Activated naive CD4-positive, alpha-beta T cell treated with Interleukin-2 at 50 U/mL for 16 hours (primary cell): ENCODE data around the gene ZNF727.
"Not testable (repeated sequence)": the region's sequence is repeated elsewhere in the genome, so short reads cannot be mapped to it uniquely, and the experiment has no call there.

ENCODE experiments used
- DNase-seq: peaks from one replicate; pipeline ENCODE4 v3.0.0-alpha.2; 2020

Gene ZNF727

GRCh38 chr7:64045301-64046040 lies at the start of gene ZNF727:
Gene ZNF727, plus strand, starts transcription at chr7:64045434. Its CDS starts 188 bp downstream, at chr7:64045622.
- DNase-seq: no peak

GRCh38 chr7:63998549-63998948 lies 46.7 kb upstream of the ZNF727 start, which contains the start of gene ZNF722:
Gene ZNF722, plus strand, starts transcription at chr7:63998849. Its CDS starts 113 bp downstream, at chr7:63998962.
- DNase-seq: no peak

- DNase-seq: not testable (repeated sequence)
Measured at GRCh38 chr7:64015496-64015895, 29.7 kb upstream of the ZNF727 start.

GRCh38 chr7:64035388-64035787 lies 9.8 kb upstream of the ZNF727 start:
- no peak for DNase-seq

- no peak for DNase-seq
Measured at GRCh38 chr7:64037095-64037494, 8.1 kb upstream of the ZNF727 start.

GRCh38 chr7:64046041-64046389 lies 781 bp downstream of the ZNF727 start:
- no peak for DNase-seq

GRCh38 chr7:64077837-64078698 lies 32.8 kb downstream of the ZNF727 start:
- DNase-seq: not testable (repeated sequence)

- no peak for DNase-seq
Measured at GRCh38 chr7:64078699-64078994, 33.4 kb downstream of the ZNF727 start.

- DNase-seq: no peak
Measured at GRCh38 chr7:64087501-64087900, 42.3 kb downstream of the ZNF727 start.

- DNase-seq: not testable (repeated sequence)
Measured at GRCh38 chr7:64088863-64089262, 43.6 kb downstream of the ZNF727 start.
